Astrocyte (in vitro differentiated cells and primary cell): ENCODE data around the gene PLCG1. TPM values are rescaled to one million over a fixed set of nuclear protein-coding genes. Genes with fewer than 3 reads are reported as not detected.

ENCODE experiments used
- DNase-seq: peaks from one replicate; pipeline ENCODE4 v3.0.0-alpha.2; 2010; ENCODE audit warnings: low read depth
- FAIRE-seq: peaks from 2 replicates; lab custom pipeline; 2011; peaks lifted over from hg19 to GRCh38; lab: Jason Lieb, UNC
- H2AFZ ChIP-seq: 2 replicates; pipeline ENCODE4 v1.6.0; 2012; ENCODE audit warnings: low read depth, low read length, inconsistent platforms
- H3K27ac ChIP-seq: 2 replicates; pipeline ENCODE4 v1.5.1; 2011; ENCODE audit warnings: low read depth, low read length, inconsistent platforms
- H3K27me3 ChIP-seq: 2 replicates; pipeline ENCODE4 v1.6.0; 2011; ENCODE audit warnings: low read length, inconsistent platforms; ENCODE audit not compliant: insufficient read depth
- H3K36me3 ChIP-seq: 2 replicates; pipeline ENCODE4 v1.5.1; 2011; ENCODE audit warnings: low read length, inconsistent platforms; ENCODE audit not compliant: insufficient read depth
- H3K4me1 ChIP-seq: 2 replicates; pipeline ENCODE4 v1.5.1; 2011; ENCODE audit warnings: low read length, inconsistent platforms; ENCODE audit not compliant: insufficient read depth
- H3K4me2 ChIP-seq: 2 replicates; pipeline ENCODE4 v1.6.0; 2012; ENCODE audit warnings: low read length, inconsistent platforms
- H3K4me3 ChIP-seq: 2 replicates; pipeline ENCODE4 v1.5.1; 2011; ENCODE audit warnings: low read depth, mild to moderate bottlenecking, low read length, inconsistent platforms; ENCODE audit not compliant: insufficient read depth
- H3K79me2 ChIP-seq: 2 replicates; pipeline ENCODE4 v1.6.0; 2012; ENCODE audit warnings: mild to moderate bottlenecking, low read length, inconsistent platforms; ENCODE audit not compliant: insufficient read depth
- H3K9ac ChIP-seq: 2 replicates; pipeline ENCODE4 v1.6.0; 2012; ENCODE audit warnings: mild to moderate bottlenecking, low read length, inconsistent platforms
- H3K9me3 ChIP-seq: 2 replicates; pipeline ENCODE4 v1.5.1; 2012; ENCODE audit warnings: low read depth, mild to moderate bottlenecking, low read length, inconsistent platforms; ENCODE audit not compliant: insufficient read depth
- H4K20me1 ChIP-seq: 2 replicates; pipeline ENCODE4 v1.6.0; 2012; ENCODE audit warnings: low read length, inconsistent platforms; ENCODE audit not compliant: insufficient read depth
- H3K27ac Mint-ChIP-seq: one replicate; pipeline ENCODE4 v1.8.0; 2021; ENCODE audit warnings: mild to moderate bottlenecking, mixed read lengths; ENCODE audit not compliant: unreplicated experiment
- H3K27me3 Mint-ChIP-seq: one replicate; pipeline ENCODE4 v1.8.0; 2021; ENCODE audit warnings: low read depth, mixed read lengths; ENCODE audit not compliant: unreplicated experiment
- H3K36me3 Mint-ChIP-seq: one replicate; pipeline ENCODE4 v1.8.0; 2021; ENCODE audit warnings: low read depth, mixed read lengths; ENCODE audit not compliant: unreplicated experiment
- H3K4me1 Mint-ChIP-seq: one replicate; pipeline ENCODE4 v1.8.0; 2021; ENCODE audit warnings: low read depth, mixed read lengths; ENCODE audit not compliant: unreplicated experiment
- H3K4me3 Mint-ChIP-seq: one replicate; pipeline ENCODE4 v1.8.0; 2021; ENCODE audit warnings: mild to moderate bottlenecking, moderate library complexity, mixed read lengths; ENCODE audit not compliant: unreplicated experiment
- H3K9me3 Mint-ChIP-seq: one replicate; pipeline ENCODE4 v1.8.0; 2021; ENCODE audit warnings: mild to moderate bottlenecking, mixed read lengths; ENCODE audit not compliant: unreplicated experiment
- EZH2 ChIP-seq: IDR thresholded peaks from 2 replicates; pipeline ENCODE4 v1.6.1; 2012; ENCODE audit warnings: mild to moderate bottlenecking, low read length, inconsistent platforms; ENCODE audit not compliant: insufficient read depth
- total RNA-seq: library from RNA; stranded (reverse); gene quantifications from 2 replicates; pipeline ENCODE4 v1.2.1, GENCODE V29; 2021
- TF ChIP-seq, protein P1 (sequence below): IDR thresholded peaks from 2 replicates; pipeline ENCODE4 v1.5.1; 2011; ENCODE audit warnings: low read depth, mild to moderate bottlenecking, inconsistent platforms, low read length, moderate library complexity; ENCODE audit not compliant: insufficient read depth

PLCG1 gene
- total RNA-seq, 1 donor from 2014 or later = 129 TPM

DNA sequence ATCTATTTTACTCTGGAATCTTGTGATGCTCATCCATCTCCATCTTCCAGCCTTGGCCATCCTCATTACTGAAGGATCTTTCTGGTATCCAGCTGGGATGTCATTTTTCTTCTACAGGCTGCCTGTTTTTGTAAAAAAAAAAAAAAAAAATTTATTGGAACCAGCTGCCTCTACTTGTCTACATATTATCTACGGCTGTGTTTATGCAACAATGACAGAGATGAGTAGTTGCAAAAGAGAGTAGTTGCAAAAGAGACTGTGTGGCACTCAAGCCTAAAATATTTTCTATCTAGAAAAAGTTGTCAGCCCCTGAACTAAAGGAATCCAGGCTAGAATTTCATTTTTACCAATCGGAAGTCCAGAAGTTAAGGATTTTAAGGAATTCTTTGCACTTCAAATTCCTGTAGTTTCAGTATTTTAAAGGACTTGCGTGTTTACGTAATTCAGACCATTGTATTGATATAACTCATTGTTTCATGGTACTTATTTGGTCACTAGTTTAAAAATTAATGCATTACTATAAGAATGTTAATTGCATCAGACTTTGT, 38.6 kb upstream of the PLCG1 start:
- Mint-ChIP-seq H3K4me3 (no peak overlapping the region), H3K27ac (no peak overlapping the region), H3K27me3 (no peaks in the 10 kb centered on the region), H3K4me1 (peaks cover 14% of the 10 kb centered on the region), H3K9me3 (no peaks in the 10 kb centered on the region), H3K36me3 (peaks cover 18% of the 10 kb centered on the region)
- Histone ChIP-seq H3K4me1 (no peaks in the 10 kb centered on the region), H3K4me2 (no peak overlapping the region), H3K9ac (no peak overlapping the region), H3K27me3 (no peaks in the 10 kb centered on the region), H3K9me3 (no peaks in the 10 kb centered on the region), H2AFZ (no peak overlapping the region), H3K36me3 (peaks cover 76% of the 10 kb centered on the region), H3K4me3 (no peak overlapping the region), H4K20me1 (peaks cover 4% of the 10 kb centered on the region), H3K27ac (no peak overlapping the region), H3K79me2 (no peaks in the 10 kb centered on the region)
- no peak for DNase-seq
- no peak for TF ChIP-seq EZH2
- TF ChIP-seq, protein P1, sequence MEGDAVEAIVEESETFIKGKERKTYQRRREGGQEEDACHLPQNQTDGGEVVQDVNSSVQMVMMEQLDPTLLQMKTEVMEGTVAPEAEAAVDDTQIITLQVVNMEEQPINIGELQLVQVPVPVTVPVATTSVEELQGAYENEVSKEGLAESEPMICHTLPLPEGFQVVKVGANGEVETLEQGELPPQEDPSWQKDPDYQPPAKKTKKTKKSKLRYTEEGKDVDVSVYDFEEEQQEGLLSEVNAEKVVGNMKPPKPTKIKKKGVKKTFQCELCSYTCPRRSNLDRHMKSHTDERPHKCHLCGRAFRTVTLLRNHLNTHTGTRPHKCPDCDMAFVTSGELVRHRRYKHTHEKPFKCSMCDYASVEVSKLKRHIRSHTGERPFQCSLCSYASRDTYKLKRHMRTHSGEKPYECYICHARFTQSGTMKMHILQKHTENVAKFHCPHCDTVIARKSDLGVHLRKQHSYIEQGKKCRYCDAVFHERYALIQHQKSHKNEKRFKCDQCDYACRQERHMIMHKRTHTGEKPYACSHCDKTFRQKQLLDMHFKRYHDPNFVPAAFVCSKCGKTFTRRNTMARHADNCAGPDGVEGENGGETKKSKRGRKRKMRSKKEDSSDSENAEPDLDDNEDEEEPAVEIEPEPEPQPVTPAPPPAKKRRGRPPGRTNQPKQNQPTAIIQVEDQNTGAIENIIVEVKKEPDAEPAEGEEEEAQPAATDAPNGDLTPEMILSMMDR = no peak
- no peak for FAIRE-seq

DNA sequence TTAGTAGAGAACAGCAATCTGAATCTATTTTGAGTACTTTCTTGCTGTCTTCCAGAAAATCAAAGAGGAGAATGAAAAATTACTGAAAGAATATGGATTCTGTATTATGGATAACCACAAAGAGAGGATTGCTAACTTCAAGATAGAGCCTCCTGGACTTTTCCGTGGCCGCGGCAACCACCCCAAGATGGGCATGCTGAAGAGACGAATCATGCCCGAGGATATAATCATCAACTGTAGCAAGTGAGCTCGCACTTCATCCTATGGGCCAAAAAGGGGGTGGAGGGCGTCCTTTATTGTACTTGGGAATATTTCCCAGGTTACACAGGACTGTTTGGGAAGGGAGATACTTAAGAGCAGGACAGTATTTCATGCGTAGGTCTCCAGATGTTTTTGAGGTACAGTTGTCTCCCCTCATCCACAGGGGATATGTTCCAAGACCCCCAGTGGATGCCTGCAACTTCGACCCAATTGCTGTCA, 37.3 kb upstream of the PLCG1 start:
- FAIRE-seq (no peak), DNase-seq (no peak)
- Histone ChIP-seq H2AFZ (no peak overlapping the region), H3K9me3 (no peaks in the 10 kb centered on the region), H3K4me3 (no peak overlapping the region), H3K27me3 (no peaks in the 10 kb centered on the region), H3K27ac (no peak overlapping the region), H3K79me2 (no peaks in the 10 kb centered on the region), H3K9ac (no peak overlapping the region), H3K4me1 (no peaks in the 10 kb centered on the region), H4K20me1 (peaks cover 4% of the 10 kb centered on the region), H3K4me2 (no peak overlapping the region), H3K36me3 (peaks cover 78% of the 10 kb centered on the region)
- Mint-ChIP-seq H3K27me3 (no peaks in the 10 kb centered on the region), H3K9me3 (no peaks in the 10 kb centered on the region), H3K27ac (peak overlapping the region; percentile 55), H3K36me3 (peaks cover 18% of the 10 kb centered on the region), H3K4me3 (no peak overlapping the region), H3K4me1 (peaks cover 12% of the 10 kb centered on the region)
- TF ChIP-seq, protein P1 = no peak
- TF ChIP-seq EZH2 = no peak

DNA sequence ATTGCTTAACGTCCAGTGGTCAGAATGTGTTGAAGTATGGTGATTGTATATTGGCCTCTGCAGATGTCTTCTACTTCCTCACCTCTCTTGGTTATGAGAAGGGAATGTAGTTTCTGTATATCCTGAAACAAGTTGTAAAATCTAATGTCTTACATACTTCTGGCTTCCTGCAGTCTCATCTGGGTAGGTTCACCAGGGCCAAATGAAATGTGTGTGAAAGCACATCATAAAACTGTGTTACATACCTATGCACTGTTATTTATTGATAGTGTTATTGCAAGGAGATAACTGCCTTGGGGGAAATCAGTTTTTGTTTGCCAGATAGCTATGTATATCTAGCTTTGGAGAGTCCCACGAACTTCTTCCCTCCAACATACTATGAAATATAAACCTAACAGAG, 35.7 kb upstream of the PLCG1 start:
- Histone ChIP-seq H3K4me3 (no peak overlapping the region), H3K36me3 (peaks cover 77% of the 10 kb centered on the region), H3K79me2 (no peaks in the 10 kb centered on the region), H3K27me3 (no peaks in the 10 kb centered on the region), H3K4me2 (no peak overlapping the region), H3K9me3 (no peaks in the 10 kb centered on the region), H3K4me1 (no peaks in the 10 kb centered on the region), H3K27ac (no peak overlapping the region), H3K9ac (no peak overlapping the region), H2AFZ (no peak overlapping the region), H4K20me1 (peaks cover 4% of the 10 kb centered on the region)
- Mint-ChIP-seq H3K9me3 (no peaks in the 10 kb centered on the region), H3K36me3 (peaks cover 15% of the 10 kb centered on the region), H3K4me1 (peaks cover 11% of the 10 kb centered on the region), H3K27ac (no peak overlapping the region), H3K27me3 (no peaks in the 10 kb centered on the region), H3K4me3 (no peak overlapping the region)
- TF ChIP-seq EZH2 = no peak
- TF ChIP-seq, protein P1 = no peak
- FAIRE-seq (no peak), DNase-seq (no peak)
